GM12874 (cell line): ENCODE measurements around the gene GBF1.

ENCODE experiments used
- CTCF ChIP-seq: IDR thresholded peaks from 2 replicates; pipeline ENCODE4 v1.5.1; 2011; ENCODE audit warnings: low read depth, mild to moderate bottlenecking, control low read depth, low read length, moderate library complexity; ENCODE audit not compliant: insufficient read depth

Gene GBF1

DNA sequence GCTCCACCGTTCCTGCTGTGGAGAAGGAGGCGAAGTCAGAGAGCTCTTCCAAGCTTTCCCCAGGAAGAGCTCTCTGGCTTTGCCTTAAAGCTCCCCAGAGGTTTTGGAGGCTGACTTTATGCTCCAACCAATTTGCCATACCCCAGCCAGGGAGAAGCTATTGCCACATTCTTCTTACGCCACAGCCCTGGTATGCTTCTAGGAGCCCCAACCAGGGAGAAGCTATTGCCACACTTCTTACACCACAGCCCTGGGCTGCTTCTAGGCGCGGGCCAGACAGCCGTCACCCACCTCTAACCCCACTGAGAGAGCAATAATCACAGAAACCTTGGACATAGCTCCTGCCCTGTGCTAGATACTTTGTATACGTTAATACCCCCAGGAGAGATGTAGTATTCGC, 18.3 kb upstream of the GBF1 start:
- TF ChIP-seq CTCF = no peak

DNA sequence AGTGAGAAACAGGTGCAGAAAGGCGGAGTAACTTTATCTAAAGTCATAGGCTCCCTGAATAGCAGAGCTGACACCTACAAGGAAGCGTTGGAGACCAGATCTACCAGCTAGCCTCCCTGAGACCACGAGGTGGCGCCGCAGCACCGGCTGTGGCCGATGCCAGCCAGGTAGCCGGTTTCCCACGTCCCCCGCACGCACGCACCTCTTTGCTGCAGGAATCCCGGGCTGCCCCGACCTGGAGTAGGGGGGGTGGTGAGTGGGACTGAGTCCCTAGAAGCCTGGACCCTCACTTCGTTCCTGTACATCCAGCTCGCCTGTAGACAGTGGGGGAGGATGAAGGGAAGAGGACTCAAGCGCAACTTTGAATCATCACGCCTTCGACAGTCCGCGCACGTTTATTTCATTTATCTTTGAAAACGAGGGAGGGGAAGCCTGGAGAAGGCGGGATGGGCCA, 15.5 kb upstream of the GBF1 start:
- TF ChIP-seq CTCF = peak; percentile 99

- TF ChIP-seq CTCF = no peak
These were observed 15.0 kb upstream of the GBF1 start for GRCh38 chr10:102230264-102230860.

DNA sequence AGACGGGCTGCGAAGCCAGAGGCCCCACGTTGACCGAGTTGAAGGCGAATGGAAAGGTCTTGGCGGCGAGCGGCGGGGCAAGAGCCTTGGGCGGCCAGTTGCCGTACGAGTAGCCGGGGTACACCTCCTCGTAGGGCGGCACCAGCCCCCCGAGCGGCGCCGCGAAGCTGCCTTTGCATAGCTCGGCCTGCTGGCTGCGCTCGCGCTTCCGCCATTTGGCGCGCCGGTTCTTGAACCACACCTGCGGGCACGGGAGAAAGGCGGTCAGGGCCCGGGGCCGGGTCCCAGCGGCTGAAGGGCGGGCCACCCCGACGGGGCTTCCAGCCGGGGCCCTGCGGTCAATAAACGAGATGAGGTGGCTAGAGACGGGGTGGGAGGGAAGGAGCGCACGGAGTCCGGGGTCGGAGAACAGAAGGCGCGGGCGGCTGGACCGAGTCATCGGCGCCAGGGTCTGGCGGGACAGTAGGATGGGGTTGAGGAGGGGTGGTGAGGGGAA, 14.4 kb upstream of the GBF1 start:
- TF ChIP-seq CTCF = peak; percentile 56; the same call in 1 of the 2 replicates

- peak; percentile 93 for TF ChIP-seq CTCF
These were observed 13.7 kb upstream of the GBF1 start for GRCh38 chr10:102231357-102232318.

GRCh38 chr10:102233997-102234396, 11.3 kb upstream of the GBF1 start:
- TF ChIP-seq CTCF = no peak

DNA sequence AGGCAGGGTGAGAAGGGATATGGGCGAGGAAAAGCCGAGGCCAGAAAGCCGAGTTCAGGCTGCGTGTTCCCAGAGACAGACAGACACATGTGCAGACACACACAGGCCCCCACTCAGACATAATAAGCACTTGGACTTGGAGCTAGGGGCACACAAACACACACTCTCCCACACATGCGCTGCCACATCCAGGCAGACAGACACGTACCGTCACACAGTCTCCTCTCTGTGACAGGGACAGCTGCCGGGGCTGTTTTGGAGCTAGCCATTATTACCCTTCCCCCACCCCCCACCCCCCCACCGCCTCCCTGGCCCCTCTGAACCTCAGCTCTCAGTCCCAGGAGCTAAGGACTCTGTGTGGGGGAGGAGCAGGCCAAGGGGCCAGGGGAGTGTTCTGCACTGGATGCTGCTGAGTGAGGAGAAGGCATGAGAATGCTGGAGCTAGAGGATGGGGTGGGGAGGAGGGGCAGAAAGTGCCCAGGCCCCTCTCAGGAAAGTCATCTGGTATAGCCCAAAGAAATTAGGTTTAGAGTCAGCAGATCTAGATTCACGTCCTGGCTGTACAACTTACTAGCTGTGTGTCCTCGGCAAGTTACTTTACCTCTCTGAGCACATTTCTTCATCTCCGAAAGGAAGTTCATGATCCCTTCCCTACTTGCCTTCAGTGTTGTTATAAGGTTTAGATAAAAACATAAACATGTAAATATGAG, 10.3 kb upstream of the GBF1 start:
- no peak for TF ChIP-seq CTCF
